ENCODE results near the gene PRDX6.
A peak's percentile ranks its signal among the peaks of the same experiment; 100 is the strongest.
"Not testable (repeated sequence)": the region's sequence is repeated elsewhere in the genome, so short reads cannot be mapped to it uniquely, and the experiment has no call there.

PRDX6 gene

GRCh38 chr1:173469656-173470055 lies 7.5 kb upstream of the PRDX6 start:
- no peak for DNase-seq

- DNase-seq, result no peak
Measured at GRCh38 chr1:173470608-173471007, 6.5 kb upstream of the PRDX6 start.

GRCh38 chr1:173473599-173474011 lies 3.5 kb upstream of the PRDX6 start:
- DNase-seq, result no peak

- no peak for DNase-seq
Measured at GRCh38 chr1:173474097-173474779, 2.9 kb upstream of the PRDX6 start.

GRCh38 chr1:173474780-173475421 lies 2.2 kb upstream of the PRDX6 start:
- DNase-seq, result not testable (repeated sequence)

GRCh38 chr1:173475564-173476196 lies 1.5 kb upstream of the PRDX6 start:
- no peak for DNase-seq

- no peak for DNase-seq
Measured at GRCh38 chr1:173476197-173476664, 904 bp upstream of the PRDX6 start.

- DNase-seq, result peak; percentile 62
Measured at GRCh38 chr1:173476665-173477285, 360 bp upstream of the PRDX6 start.

- no peak for DNase-seq
Measured at GRCh38 chr1:173478094-173478674, 1.0 kb downstream of the PRDX6 start.

GRCh38 chr1:173479649-173480048 lies 2.5 kb downstream of the PRDX6 start:
- DNase-seq, result no peak

- DNase-seq, result no peak
Measured at GRCh38 chr1:173481195-173481772, 4.1 kb downstream of the PRDX6 start.

- no peak for DNase-seq
Measured at GRCh38 chr1:173482683-173483082, 5.5 kb downstream of the PRDX6 start.

GRCh38 chr1:173484276-173484675 lies 7.1 kb downstream of the PRDX6 start:
- DNase-seq, result no peak

- DNase-seq, result no peak
Measured at GRCh38 chr1:173485401-173485800, 8.3 kb downstream of the PRDX6 start.

GRCh38 chr1:173488001-173488400 lies 10.9 kb downstream of the PRDX6 start:
- no peak for DNase-seq

GRCh38 chr1:173489149-173489600 lies 12.0 kb downstream of the PRDX6 start:
- DNase-seq, result no peak

GRCh38 chr1:173489929-173490328 lies 12.8 kb downstream of the PRDX6 start:
- DNase-seq, result no peak

- DNase-seq, result no peak
Measured at GRCh38 chr1:173491508-173491907, 14.4 kb downstream of the PRDX6 start.

GRCh38 chr1:173493125-173493524 lies 16.0 kb downstream of the PRDX6 start:
- DNase-seq, result not testable (repeated sequence)

GRCh38 chr1:173495609-173496267 lies 18.6 kb downstream of the PRDX6 start:
- DNase-seq, result no peak

- no peak for DNase-seq
Measured at GRCh38 chr1:173496757-173497320, 19.7 kb downstream of the PRDX6 start.

- DNase-seq, result no peak
Measured at GRCh38 chr1:173499729-173500128, 22.6 kb downstream of the PRDX6 start.
